Forelimb muscle (tissue), 1 donor: ENCODE results near the gene MGAT4B. TPM values are rescaled to one million over a fixed set of nuclear protein-coding genes. Genes with fewer than 3 reads are reported as not detected.

ENCODE experiments used
- polyA plus RNA-seq: library from polyadenylated mRNA; unstranded; fragments of 120-200 nt; gene quantifications from one replicate; pipeline ENCODE4 v1.2.1, GENCODE V29; 2013; ENCODE audit not compliant: insufficient read length

MGAT4B gene
- polyA plus RNA-seq, 1 donor, result 60.7 TPM

Other genes with a start within 250 kb of the MGAT4B start
- 596 TPM for gene HNRNPH1, start 183.2 kb downstream of the MGAT4B start, polyA plus RNA-seq
- 0.37 TPM for gene CBY3, start 125.8 kb downstream of the MGAT4B start, polyA plus RNA-seq
- gene CANX, start 107.9 kb downstream of the MGAT4B start, polyA plus RNA-seq, result 196 TPM
- gene MAML1, start 74.0 kb downstream of the MGAT4B start, polyA plus RNA-seq, result 24.8 TPM
- gene LTC4S, start 12.9 kb downstream of the MGAT4B start, polyA plus RNA-seq, result 2.0 TPM
- 67.5 TPM for gene SQSTM1, start 14.0 kb upstream of the MGAT4B start, polyA plus RNA-seq
- gene MRNIP, start 52.0 kb upstream of the MGAT4B start, polyA plus RNA-seq, result 15.2 TPM
- 54.8 TPM for gene TBC1D9B, start 101.0 kb upstream of the MGAT4B start, polyA plus RNA-seq